Kidney (tissue), 14 donors: ENCODE results near the gene TGM6. TPM values are rescaled to one million over a fixed set of nuclear protein-coding genes. Genes with fewer than 3 reads are reported as not detected.

Source experiments
- DNase-seq, 5 donors: peaks; one replicate each; pipeline ENCODE4 v3.0.0-alpha.2; 2013 to 2020
- FAIRE-seq: peaks from 2 replicates; lab custom pipeline; 2012; peaks lifted over from hg19 to GRCh38; lab: Jason Lieb, UNC
- H3K27ac ChIP-seq, 2 donors: one replicate each; pipeline ENCODE4 v1.7.0; 2013; ENCODE audit warnings: low read depth in 2 of 2, low read length in 2 of 2, inconsistent platforms in 1 of 2
- H3K27me3 ChIP-seq: one replicate; pipeline ENCODE4 v1.7.1; 2013; ENCODE audit warnings: low read length, inconsistent platforms; ENCODE audit not compliant: control insufficient read depth, insufficient read depth
- H3K36me3 ChIP-seq, 3 donors: one replicate each; pipeline versions ENCODE4 v1.7.0 to v1.7.1; 2013; ENCODE audit warnings: low read length in 3 of 3, control low read depth in 1 of 3, inconsistent platforms in 1 of 3; ENCODE audit not compliant: insufficient read depth in 3 of 3, control insufficient read depth in 2 of 3
- H3K4me1 ChIP-seq, 3 donors: one replicate each; pipeline versions ENCODE4 v1.7.0 to v1.7.1; 2013; ENCODE audit warnings: low read length in 3 of 3, inconsistent platforms in 1 of 3, low read depth in 1 of 3; ENCODE audit not compliant: control insufficient read depth in 2 of 3, insufficient read depth in 2 of 3
- H3K4me3 ChIP-seq, 3 donors: one replicate each; pipeline versions ENCODE4 v1.7.0 to v1.8.1; 2013; ENCODE audit warnings: low read length in 3 of 3, control low read depth in 1 of 3, inconsistent platforms in 1 of 3
- H3K9ac ChIP-seq, 3 donors: one replicate each; pipeline versions ENCODE4 v1.7.0 to v1.7.1; 2013; ENCODE audit warnings: low read length in 3 of 3, control low read depth in 1 of 3, inconsistent platforms in 1 of 3
- H3K9me3 ChIP-seq, 3 donors: one replicate each; pipeline versions ENCODE4 v1.7.0 to v1.7.1; 2013; ENCODE audit warnings: low read length in 3 of 3, control low read depth in 1 of 3, inconsistent platforms in 1 of 3; ENCODE audit not compliant: control insufficient read depth in 2 of 3, insufficient read depth in 1 of 3
- intact Hi-C: fragments of 100-400 bp; cut with DNase I; formaldehyde crosslinking; loops from one replicate; pipeline ENCODE4 v1.11.1; 2022
- polyA plus RNA-seq: library from polyadenylated mRNA; stranded (reverse); fragments of 350-450 nt; fragmentation: Illumina TruSeq; extraction: RNeasy Lipid Tissue Mini Kit (QIAGEN cat#74804); gene quantifications from one replicate; pipeline ENCODE4 v1.2.3, GENCODE V29; 2014; ENCODE audit warnings: low read depth, low replicate concordance; ENCODE audit not compliant: insufficient read depth
- total RNA-seq: library from RNA; stranded (reverse); fragmentation: NEBNext Ultra II Directional; extraction: Animal tissue kit (Norgen Biotek cat#: 25700); gene quantifications from one replicate; pipeline ENCODE4 v1.2.1, GENCODE V29; 2021
- TF ChIP-seq, protein P1 (sequence below): IDR thresholded peaks from 3 replicates; pipeline ENCODE4 v1.5.1; 2012; ENCODE audit warnings: mild to moderate bottlenecking, moderate library complexity, borderline replicate concordance; ENCODE audit not compliant: insufficient read depth; ENCODE audit errors: extremely low read depth
- donor health status: control.
- donor health status: control.
- donor health status: control.
- donor health status: control.
- donor health status: control.
- donor health status: DM: yes; HTN: yes; CAD: no.
- donor health status: Normal renal cell carcinoma (clear cell type).

The TGM6 gene
- total and polyA plus RNA-seq, 2 donors from 2014 or later: not detected

- H3K9me3 ChIP-seq: no peaks in the 10 kb centered on the region
- no peaks in the 10 kb centered on the region for H3K27me3 ChIP-seq
- H3K27ac ChIP-seq: no peak overlapping the region
- no peak for DNase-seq
- H3K4me1 ChIP-seq: no peaks in the 10 kb centered on the region
- H3K9ac ChIP-seq: no peak overlapping the region
- no peaks in the 10 kb centered on the region for H3K36me3 ChIP-seq
- no peak for FAIRE-seq
- H3K4me3 ChIP-seq: no peak overlapping the region
- TF ChIP-seq, protein P1, sequence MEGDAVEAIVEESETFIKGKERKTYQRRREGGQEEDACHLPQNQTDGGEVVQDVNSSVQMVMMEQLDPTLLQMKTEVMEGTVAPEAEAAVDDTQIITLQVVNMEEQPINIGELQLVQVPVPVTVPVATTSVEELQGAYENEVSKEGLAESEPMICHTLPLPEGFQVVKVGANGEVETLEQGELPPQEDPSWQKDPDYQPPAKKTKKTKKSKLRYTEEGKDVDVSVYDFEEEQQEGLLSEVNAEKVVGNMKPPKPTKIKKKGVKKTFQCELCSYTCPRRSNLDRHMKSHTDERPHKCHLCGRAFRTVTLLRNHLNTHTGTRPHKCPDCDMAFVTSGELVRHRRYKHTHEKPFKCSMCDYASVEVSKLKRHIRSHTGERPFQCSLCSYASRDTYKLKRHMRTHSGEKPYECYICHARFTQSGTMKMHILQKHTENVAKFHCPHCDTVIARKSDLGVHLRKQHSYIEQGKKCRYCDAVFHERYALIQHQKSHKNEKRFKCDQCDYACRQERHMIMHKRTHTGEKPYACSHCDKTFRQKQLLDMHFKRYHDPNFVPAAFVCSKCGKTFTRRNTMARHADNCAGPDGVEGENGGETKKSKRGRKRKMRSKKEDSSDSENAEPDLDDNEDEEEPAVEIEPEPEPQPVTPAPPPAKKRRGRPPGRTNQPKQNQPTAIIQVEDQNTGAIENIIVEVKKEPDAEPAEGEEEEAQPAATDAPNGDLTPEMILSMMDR: no peak
- intact Hi-C loops: no loop called here
These were observed 15.6 kb downstream of the TGM6 start for GRCh38 chr20:2396241-2396814.

DNA sequence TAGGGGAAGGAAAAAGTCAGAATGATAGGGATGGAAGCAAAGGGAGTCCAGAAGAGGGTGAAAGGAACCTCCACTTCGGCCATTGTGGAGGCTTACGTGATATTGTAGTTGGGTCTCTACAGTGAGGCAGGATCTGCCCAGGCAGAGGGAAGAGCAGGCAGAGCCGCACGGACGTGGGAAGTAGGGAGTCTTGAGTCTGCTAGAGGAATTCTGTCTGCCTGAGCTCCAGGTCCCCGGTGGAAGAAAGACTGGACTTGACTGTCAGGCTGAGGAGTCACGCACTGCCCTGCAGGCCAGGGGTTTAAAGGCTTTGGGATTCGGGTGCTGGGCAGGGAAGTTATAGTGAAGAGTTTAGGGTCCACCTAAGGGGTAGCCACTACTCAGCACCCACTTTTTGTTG, 16.4 kb downstream of the TGM6 start:
- Histone ChIP-seq H3K4me1 (no peaks in the 10 kb centered on the region), H3K27me3 (no peaks in the 10 kb centered on the region), H3K4me3 (no peak overlapping the region), H3K27ac (no peak overlapping the region), H3K9me3 (no peaks in the 10 kb centered on the region), H3K9ac (no peak overlapping the region), H3K36me3 (no peaks in the 10 kb centered on the region)
- intact Hi-C loops: no loop called here
- FAIRE-seq (no peak), DNase-seq (no peak)
- TF ChIP-seq, protein P1: no peak

GRCh38 chr20:2397595-2398145, 17.0 kb downstream of the TGM6 start:
- no peaks in the 10 kb centered on the region for H3K4me1 ChIP-seq
- H3K4me3 ChIP-seq: no peak overlapping the region
- no peak overlapping the region for H3K9ac ChIP-seq
- no peaks in the 10 kb centered on the region for H3K27me3 ChIP-seq
- no peaks in the 10 kb centered on the region for H3K36me3 ChIP-seq
- FAIRE-seq: no peak
- TF ChIP-seq, protein P1: no peak
- intact Hi-C loops: no loop called here
- DNase-seq: no peak
- no peaks in the 10 kb centered on the region for H3K9me3 ChIP-seq
- H3K27ac ChIP-seq: no peak overlapping the region
